H1 (cell line): Measurements from ENCODE around the gene RERG. TPM values are rescaled to one million over a fixed set of nuclear protein-coding genes. Genes with fewer than 3 reads are reported as not detected.

ENCODE experiments used
- HDAC2 ChIP-seq, 2 experiments: fragments of 300-600 bp in 1 of 2; sonication (generic) in 1 of 2; IDR thresholded peaks; 2 replicates each; pipeline ENCODE4 v1.6.1; 2011 to 2012; ENCODE audit warnings: low read depth in 2 of 2, low read length in 2 of 2, mild to moderate bottlenecking in 2 of 2, moderate library complexity in 2 of 2, borderline replicate concordance in 1 of 2, inconsistent platforms in 1 of 2
- KDM5A ChIP-seq: fragments of 200-600 bp; IDR thresholded peaks from 2 replicates; pipeline ENCODE4 v1.7.1; 2012; ENCODE audit warnings: mild to moderate bottlenecking, low read length, inconsistent platforms, mixed read lengths
- NRF1 ChIP-seq: IDR thresholded peaks from 2 replicates; pipeline ENCODE4 v1.6.1; 2011; ENCODE audit warnings: mild to moderate bottlenecking, low read depth, low read length, improper control_type of control experiment
- SAP30 ChIP-seq: fragments of 300-600 bp; sonication (generic); IDR thresholded peaks from 2 replicates; pipeline ENCODE4 v1.7.1; 2012; ENCODE audit warnings: low read length, moderate library complexity, mild to moderate bottlenecking, inconsistent platforms; ENCODE audit not compliant: insufficient read depth, insufficient replicate concordance
- SIN3A ChIP-seq, 2 experiments: IDR thresholded peaks in 1 of 2; conservative IDR thresholded peaks in 1 of 2; 2 replicates each; pipeline ENCODE4 v1.6.1; 2011 to 2012; ENCODE audit warnings: low read length in 2 of 2, improper control_type of control experiment in 1 of 2, low read depth in 1 of 2, mild to moderate bottlenecking in 1 of 2
- polyA plus RNA-seq, 7 experiments: library from polyadenylated mRNA; depleted of rRNA in 3 of 7; stranded (reverse) in 5 of 7; unstranded in 2 of 7; fragments of >200 nt in 5 of 7; fragments of 200-250 nt in 2 of 7; gene quantifications; 1 replicate in 5 of 7; 2 replicates in 1 of 7; 4 replicates in 1 of 7; pipeline versions ENCODE4 v1.2.1 to v1.2.3, GENCODE V29; 2011 to 2013; ENCODE audit warnings: missing spikeins in 2 of 7, mixed read lengths in 2 of 7
- total RNA-seq: library from RNA; stranded (reverse); fragmentation: NEBNext Ultra II Directional; extraction: Animal tissue kit (Norgen Biotek cat#: 25700); gene quantifications from 2 replicates; pipeline ENCODE4 v1.2.1, GENCODE V29; 2021

The RERG gene
- total and polyA plus RNA-seq, 2 of the 8 experiments (the other 6 are each of a cell fraction or from before 2014, with no cell fraction given), result 0.12 to 0.86 TPM

DNA sequence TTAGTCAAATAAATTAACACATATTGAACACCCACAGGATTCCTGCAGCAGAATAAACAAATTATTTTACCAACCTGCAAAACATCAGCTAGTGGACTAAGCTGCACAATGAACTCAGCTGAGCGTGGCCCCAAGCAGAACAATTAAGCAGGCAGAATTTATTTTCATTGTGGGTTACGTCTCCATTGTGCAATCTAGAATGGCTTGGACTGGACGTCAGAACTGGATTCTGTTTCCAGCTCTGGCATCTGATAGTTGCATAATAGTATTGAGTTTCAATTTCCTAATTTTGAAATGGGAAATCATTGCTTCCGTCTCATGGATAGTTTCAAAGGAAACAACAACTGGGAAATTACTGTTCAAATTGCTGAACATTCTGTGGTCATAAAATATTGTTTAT is 35.5 kb upstream of the RERG start (continued):
- no peak for TF ChIP-seq NRF1
- TF ChIP-seq SAP30, result no peak
- no peak for TF ChIP-seq KDM5A
- TF ChIP-seq SIN3A (conservative IDR thresholded peaks at IDR 0.05 in 1 of 2, IDR thresholded peaks at IDR 0.05 in 1 of 2; ENCODE audit: low read depth in 1 of 2, low read length in 2 of 2), result no peak
- no peak for TF ChIP-seq HDAC2 (IDR thresholded peaks at IDR 0.05; ENCODE audit: borderline replicate concordance in 1 of 2, low read depth in 2 of 2, low read length in 2 of 2)
